ENCODE measurements around the gene TMEM86A.
A peak's percentile ranks its signal among the peaks of the same experiment; 100 is the strongest.
"Not testable (repeated sequence)": the region's sequence is repeated elsewhere in the genome, so short reads cannot be mapped to it uniquely, and the experiment has no call there.

TMEM86A gene, protein sequence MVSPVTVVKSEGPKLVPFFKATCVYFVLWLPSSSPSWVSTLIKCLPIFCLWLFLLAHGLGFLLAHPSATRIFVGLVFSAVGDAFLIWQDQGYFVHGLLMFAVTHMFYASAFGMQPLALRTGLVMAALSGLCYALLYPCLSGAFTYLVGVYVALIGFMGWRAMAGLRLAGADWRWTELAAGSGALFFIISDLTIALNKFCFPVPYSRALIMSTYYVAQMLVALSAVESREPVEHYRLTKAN

DNA sequence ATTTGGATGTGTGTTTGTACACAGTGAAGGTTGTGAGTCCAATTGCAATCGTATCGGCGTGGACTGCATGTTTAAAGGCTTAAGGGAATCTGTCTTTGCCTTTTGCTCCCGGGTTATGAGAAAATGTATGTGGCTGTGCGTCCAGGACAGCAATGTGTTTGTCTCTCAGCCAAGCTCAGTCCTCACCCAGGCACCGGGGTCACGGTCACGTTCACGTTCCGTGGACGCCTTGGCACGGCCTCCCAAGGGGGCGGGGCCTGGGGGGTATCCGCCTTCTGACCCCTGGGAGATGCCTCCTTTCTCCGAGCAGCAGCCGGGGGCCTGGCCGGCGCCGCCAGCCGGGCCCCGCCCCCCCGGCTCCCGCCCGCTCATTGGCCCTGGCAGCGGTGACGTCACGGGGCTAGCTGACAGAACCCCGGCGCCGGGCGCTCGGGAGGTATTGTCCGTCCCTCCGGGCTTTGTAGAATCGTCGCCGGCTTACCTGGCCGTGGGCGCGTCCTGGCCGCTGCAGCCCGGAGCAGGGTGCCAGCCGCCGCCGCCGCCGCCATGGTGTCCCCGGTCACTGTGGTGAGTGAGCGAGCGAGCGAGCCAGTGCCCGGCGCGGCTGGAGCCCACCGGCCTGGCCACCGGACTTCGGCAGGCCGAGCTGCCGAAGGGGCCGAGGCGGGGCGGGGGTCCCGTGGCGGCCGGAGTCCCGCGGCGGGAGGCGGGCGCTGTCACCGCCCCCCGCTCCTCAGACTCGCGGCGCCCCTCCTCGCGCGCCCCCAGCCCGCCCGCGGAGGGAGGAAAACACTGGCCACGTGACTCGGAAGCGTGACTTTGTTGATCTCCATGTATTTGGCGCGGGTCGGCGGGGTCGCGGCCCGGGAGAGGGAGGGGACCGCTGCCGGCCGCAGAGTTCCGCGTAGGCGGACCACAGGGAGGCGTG, at the start of gene TMEM86A:
TMEM86A (plus strand) TSS at position 439 of the 928 bp plus-strand sequence; CDS start at position 547, 108 bp downstream.
- DNase-seq, result peak; percentile 91

DNA sequence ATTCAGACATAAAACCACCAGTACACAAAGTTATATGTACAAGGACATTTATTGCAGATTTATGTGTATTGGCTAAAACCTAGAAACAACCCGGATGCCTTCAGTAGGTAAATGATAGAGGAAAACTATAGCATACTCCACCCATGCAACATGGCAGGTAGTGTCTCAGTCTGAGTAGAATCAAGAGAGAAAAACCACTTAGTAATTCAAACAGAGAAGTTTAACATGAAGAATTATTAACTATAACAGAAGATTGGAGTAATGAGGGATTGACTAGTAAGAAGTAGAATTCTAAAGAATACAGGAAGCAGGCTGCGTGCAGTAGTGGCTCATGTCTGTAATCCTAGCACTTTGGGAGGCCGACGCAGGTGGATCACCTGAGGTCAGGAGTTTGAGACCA, 48.2 kb upstream of the TMEM86A start:
- DNase-seq, result no peak

DNA sequence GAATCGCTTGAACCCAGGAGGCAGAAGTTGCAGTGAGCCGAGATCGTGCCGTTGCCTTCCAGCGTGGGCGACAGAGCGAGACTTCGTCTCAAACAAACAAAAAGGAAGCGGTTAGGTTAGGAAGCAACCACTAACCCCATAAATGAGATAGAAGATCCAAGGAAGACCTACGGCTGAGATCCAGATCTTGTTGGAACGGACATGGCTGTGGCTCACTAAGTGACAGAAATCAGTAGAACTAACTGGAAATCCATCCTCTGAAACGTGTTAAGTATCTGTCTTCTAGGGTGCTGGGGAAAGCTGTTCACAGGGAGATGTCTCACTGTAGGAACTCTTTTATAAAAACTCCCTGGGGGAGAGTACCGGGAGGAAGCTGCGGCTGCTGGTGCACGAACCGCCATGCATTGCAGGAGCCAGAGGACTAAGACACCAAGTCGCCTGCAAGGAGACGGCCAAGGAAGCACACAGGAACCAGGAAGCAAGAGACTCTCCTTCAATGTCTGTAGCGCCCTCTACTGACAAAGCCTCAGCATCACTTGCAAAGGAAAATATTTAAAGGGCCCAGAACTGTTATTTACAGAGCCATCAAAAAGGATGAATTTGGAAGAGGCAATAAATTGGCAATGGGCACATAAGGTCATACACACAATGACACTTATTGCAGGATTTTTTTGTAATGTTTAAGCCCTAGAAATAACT, 47.6 kb upstream of the TMEM86A start:
- peak; percentile 40 for DNase-seq

DNA sequence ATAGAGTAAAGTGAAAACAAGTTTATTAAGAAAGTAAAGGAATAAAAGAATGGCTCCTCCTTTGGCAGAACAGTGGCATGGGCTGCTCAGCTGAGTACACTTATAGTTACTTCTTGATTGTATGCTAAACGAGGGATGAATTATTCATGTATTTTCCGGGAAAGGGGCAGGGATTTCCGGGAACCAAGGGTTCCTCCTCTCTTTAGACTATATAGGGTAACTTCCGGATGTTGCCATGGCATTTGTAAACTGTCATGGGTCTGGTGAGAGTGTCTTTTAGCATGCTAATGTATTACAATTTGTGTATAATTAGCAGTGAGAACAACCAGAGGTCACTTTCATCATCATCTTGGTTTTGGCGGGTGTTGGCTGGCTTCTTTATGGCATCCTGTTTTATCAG, 40.9 kb upstream of the TMEM86A start:
- no peak for DNase-seq

DNA sequence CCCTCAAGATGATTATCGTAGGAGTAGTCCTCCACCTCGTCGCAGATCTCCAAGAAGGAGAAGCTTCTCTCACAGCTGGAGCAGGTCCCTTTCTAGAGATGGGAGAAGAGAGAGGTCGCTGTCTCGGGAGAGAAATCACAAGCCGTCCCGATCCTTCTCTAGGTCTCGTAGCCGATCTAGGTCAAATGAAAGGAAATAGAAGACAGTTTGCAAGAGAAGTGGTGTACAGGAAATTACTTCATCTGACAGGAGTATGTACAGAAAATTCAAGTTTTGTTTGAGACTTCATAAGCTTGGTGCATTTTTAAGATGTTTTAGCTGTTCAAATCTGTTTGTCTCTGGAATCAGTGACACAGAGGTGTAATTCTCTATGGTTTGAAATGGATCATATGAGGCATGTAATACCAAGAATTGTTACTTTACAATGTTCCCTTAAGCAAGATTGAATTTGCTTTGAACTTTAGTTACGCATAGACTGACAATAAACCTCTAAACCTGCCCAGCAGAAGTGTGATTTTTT, 33.2 kb upstream of the TMEM86A start:
- DNase-seq, result not testable (repeated sequence)

DNA sequence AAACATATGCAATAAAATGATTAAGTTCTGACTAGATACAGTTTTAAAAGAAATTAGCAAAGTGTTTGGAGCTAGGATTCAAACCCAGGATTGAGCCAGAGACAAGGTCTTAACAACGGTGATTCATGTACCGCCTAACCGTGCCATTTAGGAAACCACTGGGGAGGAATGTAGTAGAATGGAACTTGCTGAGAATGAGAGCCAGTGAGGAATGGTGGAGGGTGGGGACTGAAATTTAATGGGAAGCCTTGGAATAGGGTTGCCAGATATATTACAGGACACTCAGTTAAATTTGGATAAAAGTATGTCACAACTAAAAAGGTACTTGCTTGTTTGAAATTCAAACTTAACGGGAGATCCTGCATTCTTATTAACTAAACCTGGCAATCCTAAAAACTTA, 30.4 kb upstream of the TMEM86A start:
- DNase-seq, result no peak

DNA sequence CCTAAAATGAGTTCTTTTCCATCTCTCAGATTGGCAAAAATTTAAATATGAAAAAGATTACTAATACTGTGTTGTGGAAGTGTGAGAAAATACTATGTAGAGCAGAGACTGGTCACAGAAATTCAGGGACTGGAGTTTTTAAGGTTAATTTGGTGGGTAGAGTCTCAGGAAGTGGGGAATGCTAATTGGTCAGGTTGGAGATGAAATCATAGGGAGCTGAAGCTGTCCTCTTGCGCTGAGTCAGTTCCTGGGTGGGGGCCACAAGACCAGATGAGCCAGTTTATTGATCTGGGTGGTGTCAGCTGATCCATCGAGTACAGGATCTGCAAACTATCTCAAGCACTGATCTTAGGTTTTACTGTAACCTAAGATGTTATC, 29.4 kb upstream of the TMEM86A start:
- DNase-seq, result peak; percentile 37

DNA sequence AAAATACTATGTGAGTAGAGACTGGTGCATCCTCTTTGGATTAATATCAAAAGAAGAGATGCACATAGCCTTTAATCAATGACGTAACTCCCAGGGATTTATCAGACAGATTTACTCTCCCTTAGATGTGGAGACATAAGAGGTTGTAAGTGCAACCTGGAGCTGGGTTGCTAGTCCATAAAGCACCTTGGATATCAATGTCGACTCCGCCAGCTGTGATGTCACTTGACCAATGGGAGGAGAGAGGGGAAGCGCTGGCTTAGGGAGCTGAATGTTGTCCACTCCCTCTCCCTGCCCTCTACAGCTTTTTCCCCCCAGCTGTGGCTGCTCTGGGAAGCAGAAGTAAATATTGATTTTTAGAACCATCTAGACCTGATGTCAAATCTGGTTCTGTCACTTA, 28.9 kb upstream of the TMEM86A start:
- no peak for DNase-seq

DNA sequence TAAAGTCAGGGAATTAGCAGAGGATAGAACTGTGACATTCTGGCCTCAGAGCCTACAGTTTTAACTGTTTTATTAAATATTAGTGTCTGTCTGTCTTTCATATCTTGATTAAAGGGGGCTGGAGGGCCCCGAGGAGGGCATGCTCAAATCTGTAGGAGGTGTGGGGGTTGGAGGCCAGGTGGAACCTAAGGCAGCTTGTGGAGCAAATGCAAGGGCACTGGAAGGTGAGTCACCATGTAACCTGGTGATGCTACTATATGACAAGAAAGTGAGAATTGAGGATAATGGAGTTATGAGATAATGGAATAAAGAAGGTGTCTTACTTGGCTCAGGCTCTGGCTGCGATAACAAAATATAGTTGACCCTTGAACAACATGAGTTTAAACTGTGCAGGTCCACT, 27.3 kb upstream of the TMEM86A start:
- DNase-seq, result peak; percentile 21

DNA sequence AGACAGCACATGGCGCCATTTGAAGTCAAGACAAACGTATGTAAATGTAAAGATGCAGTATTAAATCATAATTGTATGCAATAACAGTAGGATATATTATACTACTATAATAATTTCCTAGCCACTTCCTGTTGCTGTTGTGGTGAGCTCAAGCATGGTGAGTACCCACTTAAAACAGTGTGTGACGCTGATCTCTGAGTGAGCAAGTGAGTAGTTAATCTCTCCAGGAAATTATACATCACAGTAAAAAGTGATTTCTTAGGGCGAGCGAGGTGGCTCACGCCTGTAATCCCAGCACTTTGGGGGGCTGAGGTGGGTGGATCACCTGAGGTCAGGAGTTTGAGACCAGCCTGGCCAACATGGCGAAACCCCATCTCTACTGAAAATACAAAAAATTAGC, 26.4 kb upstream of the TMEM86A start:
- peak; percentile 33 for DNase-seq

DNA sequence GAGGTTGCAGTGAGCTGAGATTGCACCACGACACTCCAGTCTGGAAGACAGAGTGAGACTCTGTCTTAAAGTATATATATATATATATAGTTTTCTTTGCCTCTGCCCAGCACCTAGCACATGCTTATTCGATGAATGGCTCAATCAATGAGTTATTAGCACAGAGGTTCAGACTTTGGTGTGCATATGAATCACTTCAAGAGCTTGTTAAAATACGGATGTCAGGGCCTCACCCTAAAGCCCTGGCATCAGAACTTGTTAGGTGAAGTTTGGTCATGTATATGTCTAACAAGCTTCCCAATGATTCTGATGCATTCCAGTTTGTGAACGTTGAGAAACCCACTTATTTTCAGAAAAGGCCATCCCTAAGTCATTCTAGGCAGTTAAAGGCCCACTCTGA, 21.8 kb upstream of the TMEM86A start:
- DNase-seq, result no peak

DNA sequence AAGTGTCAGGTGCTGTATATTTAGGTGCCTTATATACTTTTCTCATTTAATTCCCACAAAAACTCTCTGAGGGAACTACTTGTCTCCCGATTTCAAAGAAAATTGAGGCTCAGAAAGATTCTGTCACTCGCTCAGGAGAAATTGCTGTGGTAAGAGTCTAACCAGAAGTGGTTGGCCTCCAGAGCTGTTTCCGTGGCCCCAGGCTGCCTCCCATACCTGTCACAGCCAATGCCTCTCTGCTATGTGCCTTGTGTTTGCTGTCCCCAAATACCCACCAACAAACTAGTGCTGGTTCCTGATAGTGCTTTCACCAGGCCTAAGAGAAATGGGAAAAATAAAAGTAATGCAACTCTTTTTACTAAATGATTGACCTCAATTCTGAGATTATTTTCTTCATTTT, 21.0 kb upstream of the TMEM86A start:
- no peak for DNase-seq

DNA sequence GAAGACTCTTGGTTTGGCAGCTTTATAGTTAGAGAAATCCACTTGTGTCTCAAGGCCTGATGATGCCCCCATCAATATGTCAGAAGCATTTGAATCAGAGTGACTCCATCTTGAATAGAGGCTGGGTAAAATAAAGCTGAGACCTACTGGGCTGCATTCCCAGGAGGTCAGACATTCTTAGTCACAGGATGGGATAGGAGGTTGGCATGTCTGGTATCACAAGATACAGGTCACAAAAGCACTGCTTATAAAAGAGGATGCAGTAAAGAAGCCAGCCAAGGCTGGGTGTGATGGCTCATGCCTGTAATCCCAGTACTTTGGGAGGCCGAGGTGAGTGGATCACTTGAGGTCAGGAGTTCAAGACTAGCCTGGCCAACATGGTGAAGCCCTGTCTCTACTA, 16.6 kb upstream of the TMEM86A start:
- not testable (repeated sequence) for DNase-seq

DNA sequence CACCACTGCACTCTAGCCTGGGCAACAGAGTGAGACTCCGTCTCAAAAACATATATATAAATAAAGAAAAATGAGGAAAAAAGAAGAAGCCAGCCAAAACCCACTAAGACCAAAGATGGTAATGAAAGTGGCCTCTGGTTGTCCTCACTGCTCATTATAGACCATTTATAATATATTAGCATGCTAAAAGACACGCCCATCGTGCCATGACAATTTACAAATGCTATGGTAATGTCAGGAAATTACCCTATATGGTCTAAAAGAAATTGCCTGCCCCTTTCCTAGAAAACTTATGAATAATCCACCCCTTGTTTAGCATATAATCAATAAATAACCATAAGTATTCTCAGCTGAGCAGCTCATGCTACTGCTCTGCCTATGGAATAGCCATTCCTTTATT, 16.1 kb upstream of the TMEM86A start:
- DNase-seq, result no peak

DNA sequence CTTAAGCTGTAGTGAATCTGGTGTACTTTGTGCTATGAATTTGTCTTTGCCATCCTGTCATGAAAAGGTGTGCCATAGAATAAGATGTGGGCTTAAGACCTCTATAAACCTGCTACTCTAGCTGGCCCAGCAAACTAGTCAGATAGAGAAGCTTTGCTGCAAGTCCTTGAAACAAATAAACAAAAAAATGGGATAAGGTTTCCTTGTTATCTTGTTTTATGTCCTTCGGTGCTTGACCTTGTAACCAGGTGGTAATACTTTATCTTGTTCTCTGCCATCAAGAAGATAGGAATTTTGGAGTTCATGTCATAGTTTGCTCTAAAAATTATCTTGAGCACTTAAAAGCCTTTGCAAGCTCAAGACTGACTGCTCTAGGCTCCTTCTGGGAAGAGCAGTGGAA, 14.3 kb upstream of the TMEM86A start:
- DNase-seq, result no peak

DNA sequence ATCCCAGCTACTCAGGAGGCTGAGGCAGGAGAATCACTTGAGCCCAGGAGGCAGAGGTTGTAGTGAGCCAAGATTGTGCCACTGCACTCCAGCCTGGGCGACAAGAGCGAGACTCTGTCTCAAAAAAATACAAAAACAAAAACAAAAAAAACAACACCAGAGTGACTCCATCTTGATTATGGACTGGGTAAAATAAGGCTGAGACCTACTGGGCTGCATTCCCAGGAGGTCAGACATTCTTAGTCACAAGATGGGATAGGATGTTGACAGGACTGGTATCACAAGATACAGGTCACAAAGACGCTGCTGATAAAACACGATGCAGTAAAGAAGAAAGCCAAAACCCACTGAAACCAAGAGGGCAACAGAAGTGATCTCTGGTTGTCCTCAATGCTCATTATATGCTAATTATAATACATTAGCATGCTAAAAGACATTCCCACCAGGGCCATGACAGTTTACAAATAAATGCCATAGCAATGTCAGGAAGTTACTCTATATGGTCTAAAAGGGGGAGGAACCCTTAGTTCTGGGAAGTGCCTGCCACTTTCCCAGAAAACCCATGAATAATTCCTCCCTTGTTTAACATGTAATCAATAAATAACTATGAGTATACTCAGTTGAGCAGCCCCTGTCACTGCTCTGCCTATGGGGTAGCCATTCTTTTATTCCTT, 7.0 kb upstream of the TMEM86A start:
- DNase-seq, result not testable (repeated sequence)

DNA sequence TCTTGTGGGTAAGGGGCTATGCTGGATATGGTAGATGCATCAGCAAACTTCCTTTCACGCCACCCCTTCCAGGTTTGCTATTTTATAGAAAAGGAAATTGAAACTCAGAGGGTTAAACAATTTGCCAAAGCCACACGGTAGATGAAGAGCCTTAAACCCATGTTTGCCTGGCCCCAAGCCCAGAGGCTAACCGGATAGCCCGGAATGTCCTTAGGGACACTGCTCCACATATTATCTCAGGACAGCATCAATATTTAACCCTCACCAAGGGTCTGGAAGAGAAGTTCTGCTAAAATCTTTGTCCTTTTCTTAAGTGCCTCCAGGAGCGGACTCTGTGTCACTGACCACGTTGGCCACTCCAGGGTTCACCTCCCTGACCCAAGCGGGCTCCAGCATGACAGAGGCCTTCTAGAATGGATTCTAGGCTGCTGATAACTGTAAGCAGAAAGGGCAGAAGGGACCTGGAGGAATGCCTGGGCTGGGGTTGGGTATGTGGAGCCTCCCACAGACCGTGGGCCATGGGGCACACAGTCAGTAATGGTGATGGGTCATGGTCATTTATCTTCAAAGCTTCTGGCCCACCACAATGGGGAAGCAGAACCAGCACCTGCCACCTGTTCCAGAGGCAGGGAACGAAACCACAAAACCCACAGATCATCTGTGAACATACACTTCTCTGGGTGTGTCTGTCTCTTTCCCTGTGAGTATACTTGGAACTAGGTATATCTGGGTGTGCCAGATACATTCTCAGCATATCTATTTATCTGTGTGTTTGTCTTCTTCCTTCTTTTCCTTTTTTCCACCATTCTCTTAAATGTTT, 5.4 kb upstream of the TMEM86A start:
- DNase-seq, result no peak

DNA sequence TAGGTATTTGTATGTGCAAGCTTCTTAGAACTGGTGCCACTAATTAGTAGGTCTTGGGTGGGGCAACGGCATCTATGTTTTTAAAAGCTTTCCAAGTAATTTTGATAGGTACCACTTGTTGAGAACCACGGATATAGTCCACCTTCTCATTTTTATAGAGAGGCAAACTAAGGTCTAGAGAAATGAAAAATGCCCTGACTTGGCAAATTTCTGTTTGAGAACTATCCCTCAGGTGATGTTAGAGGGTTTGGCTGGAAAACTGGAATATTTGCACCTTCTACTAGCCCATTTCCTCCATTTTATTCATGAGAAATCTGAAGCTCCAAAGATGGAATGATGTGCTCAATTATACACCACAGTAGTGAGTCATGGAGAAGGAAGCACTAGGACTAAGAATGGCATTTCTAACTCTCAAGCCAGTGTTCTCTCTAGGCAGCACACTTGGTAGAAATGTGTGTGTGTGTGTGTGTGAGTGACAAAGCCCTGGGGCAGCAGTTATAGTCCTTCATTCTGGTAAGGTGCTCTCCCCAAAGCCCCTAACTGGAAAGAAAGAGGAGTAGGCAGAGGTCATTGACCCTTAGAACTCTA, 1.8 kb upstream of the TMEM86A start:
- DNase-seq, result no peak

DNA sequence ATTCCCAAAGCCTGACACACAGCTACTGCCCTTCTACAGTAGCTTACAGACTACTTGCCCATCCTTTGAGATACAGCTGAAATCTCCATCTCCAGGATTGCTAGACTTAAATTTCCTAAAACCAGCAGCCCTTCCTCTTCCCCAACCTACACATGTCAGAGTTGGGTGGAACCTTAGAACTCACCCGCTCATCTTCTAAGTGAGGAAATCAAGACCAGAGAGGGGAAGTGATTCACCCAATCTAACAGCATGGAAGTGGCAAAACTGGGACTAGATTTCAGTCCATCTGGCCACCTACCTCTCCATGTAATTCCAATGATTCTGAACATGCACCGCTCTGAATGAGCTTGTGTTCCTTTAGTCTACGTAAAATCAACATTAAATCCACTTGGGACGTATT, 1.0 kb upstream of the TMEM86A start:
- DNase-seq, result no peak

DNA sequence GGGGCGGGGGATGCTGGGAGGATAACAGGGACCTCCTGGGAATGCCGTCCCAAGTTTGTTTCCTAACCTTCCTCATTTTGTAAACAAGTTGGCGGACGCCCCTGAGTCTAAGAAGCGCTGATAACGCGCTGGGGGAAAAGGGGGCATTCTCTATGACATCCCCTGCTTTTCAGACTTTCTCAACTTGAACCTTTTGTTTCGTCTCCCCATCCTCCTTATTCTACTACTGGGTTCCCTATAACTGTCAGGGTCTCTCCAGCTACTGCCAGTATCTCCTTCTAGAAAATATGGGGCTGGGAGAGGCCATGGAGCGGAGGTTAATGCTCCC, 654 bp downstream of the TMEM86A start:
- DNase-seq, result no peak

DNA sequence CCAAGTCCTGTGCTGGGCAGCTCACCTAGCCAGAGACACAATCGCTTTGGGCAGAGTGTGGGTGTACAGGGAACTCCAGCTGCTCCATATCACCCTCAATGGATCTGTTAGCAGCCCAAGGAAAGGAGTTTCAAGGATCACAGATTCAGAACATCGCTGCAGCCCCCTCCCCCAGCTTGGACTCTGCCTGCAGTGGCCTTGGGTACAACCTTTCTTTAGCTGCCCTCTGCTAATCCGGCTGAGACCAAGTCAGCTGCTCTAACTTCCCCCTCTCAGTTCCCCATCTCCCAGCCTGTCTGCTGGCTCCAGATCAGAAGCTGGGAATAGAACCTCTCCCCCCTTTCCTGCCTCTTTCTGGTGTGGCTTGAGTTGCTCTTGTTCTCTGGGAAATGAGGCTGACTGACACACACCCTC, 1.3 kb downstream of the TMEM86A start:
- no peak for DNase-seq

DNA sequence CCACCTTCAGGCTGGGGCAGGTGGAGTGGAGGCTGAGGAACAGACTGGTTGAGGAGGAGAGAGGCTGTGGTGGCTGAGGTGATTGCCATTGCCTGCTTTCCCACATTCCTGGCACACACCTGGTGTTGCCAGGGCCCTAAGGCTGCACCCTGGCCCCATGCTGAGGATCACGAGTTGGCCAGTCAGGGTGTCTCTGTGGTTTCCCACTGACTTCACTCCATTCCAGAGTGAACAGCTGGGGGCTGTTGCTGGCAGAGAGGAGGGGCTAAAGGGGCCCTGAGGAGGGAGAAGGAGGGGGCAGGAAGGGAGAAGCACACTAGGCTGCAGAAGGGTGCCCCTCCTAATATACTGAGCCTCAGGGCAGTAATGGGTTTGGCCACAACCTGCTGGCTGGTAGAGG, 1.8 kb downstream of the TMEM86A start:
- no peak for DNase-seq
